Left renal cortex interstitium (tissue), 4 donors: ENCODE measurements around the gene ENTREP3. TPM values are rescaled to one million over a fixed set of nuclear protein-coding genes. Genes with fewer than 3 reads are reported as not detected.
A peak's percentile ranks its signal among the peaks of the same experiment; 100 is the strongest.
"Not testable (repeated sequence)": the region's sequence is repeated elsewhere in the genome, so short reads cannot be mapped to it uniquely, and the experiment has no call there.

Source experiments
- DNase-seq, 4 donors: peaks; one replicate each; pipeline ENCODE4 v3.0.0-alpha.2; 2013; ENCODE audit warnings: low read depth in 4 of 4, low spot score in 2 of 4, missing footprints in 1 of 4
- polyA plus RNA-seq, 4 donors: library from polyadenylated mRNA; unstranded; fragments of 120-200 nt; gene quantifications; one replicate each; pipeline ENCODE4 v1.2.1, GENCODE V29; 2013; ENCODE audit not compliant: insufficient read length in 4 of 4

ENTREP3 gene, protein sequence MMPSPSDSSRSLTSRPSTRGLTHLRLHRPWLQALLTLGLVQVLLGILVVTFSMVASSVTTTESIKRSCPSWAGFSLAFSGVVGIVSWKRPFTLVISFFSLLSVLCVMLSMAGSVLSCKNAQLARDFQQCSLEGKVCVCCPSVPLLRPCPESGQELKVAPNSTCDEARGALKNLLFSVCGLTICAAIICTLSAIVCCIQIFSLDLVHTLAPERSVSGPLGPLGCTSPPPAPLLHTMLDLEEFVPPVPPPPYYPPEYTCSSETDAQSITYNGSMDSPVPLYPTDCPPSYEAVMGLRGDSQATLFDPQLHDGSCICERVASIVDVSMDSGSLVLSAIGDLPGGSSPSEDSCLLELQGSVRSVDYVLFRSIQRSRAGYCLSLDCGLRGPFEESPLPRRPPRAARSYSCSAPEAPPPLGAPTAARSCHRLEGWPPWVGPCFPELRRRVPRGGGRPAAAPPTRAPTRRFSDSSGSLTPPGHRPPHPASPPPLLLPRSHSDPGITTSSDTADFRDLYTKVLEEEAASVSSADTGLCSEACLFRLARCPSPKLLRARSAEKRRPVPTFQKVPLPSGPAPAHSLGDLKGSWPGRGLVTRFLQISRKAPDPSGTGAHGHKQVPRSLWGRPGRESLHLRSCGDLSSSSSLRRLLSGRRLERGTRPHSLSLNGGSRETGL
- 10 to 100 TPM; 18.7 to 34.5 (median 28.5) TPM for polyA plus RNA-seq

DNA sequence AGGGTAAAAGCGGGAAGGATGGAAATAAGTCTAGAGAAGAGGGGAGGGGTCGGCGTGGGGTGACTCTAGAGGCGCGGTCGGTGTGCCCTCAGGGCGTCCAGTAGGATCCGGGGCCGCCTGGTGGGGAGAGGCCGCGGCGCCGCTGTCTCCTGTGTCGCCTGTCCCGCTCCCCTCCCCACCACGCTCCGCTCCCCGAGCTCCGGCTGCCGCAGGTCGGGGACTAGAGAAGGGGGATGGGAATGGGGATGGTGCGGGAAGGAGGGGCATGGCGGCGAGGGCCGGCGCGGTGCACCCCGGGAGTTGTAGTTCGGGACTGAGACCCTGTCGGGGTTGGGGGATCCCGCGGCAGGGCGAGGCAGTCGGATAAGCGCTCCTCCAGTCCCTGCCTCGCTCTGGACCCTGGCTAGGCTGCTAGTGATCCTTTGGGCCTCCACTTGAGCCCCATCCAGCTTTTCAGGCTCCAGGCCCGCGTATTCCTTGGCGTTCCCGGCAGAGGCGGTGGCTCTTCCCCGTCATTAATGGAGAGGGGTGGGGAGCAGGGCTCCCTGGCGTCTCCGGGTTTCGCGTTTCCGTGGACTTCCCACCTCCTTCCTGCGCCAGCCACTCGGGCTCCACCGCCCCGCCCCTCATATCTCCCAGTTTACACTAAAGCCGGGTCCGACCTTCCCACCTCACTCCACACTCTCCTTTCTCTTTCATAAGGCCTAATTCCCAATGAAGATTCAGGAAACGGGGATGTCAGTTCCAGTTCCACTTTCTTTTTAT lies at the start of gene ENTREP3:
Gene ENTREP3, minus strand, starts transcription at position 241 of the 765 bp plus-strand sequence. CDS start 606 bp downstream, outside the sequence.
- DNase-seq = peak in 2 of 4 donors; percentile 82 to 85

- no peak for DNase-seq
These were observed 49.3 kb upstream of the ENTREP3 start for GRCh38 chr1:155304558-155305063.

DNA sequence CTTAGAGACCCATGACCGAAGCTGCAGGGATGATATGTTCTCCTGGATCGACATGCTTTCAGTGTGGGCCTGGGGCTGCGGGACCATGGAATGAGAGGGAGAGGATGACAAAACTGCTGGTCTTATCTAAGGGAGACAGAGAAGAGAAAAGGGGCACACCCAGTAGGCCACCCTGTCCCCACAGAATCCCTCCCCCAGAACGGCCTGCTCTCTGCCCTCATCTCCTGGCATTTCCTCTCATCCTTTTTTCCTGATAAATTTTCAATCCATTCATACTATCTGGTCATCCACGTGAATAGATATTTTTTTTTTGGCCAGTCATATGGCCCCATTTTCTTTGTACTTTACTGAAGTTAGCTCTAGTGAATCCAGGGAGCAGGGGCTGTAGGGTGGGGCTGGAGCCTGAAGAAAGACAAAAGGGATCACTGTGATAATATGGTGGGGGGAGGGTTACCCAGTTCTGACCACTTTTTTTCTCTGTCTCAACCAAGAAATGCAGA lies 46.1 kb upstream of the ENTREP3 start, which contains the start of gene PKLR:
Gene PKLR, minus strand, starts transcription at position 97 of the 500 bp plus-strand sequence. Its CDS starts 43 bp downstream, at position 54.
- DNase-seq = no peak

- DNase-seq = no peak
These were observed 45.5 kb upstream of the ENTREP3 start for GRCh38 chr1:155300553-155301329.

DNA sequence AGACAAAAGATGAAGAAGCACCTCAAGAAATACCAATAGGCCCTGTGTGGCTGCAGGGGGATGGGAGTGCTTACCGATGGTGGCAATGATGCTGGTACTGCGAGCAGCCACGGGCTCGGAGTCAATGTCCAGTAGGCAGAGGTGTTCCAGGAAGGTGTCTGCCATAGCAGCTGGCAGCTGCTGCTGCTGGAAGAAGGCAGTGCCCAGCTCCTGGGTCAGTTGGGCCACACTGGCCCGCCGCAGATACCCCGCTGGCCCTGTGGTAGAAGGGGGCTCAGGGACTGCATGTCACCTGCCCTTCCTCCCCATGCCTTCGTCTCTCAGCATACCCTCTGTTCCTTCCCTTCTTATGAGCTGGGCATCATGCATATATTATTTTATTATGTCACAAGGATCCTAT lies 44.7 kb upstream of the ENTREP3 start:
- DNase-seq = no peak

- DNase-seq = no peak
These were observed 42.1 kb upstream of the ENTREP3 start for GRCh38 chr1:155297384-155297783.

DNA sequence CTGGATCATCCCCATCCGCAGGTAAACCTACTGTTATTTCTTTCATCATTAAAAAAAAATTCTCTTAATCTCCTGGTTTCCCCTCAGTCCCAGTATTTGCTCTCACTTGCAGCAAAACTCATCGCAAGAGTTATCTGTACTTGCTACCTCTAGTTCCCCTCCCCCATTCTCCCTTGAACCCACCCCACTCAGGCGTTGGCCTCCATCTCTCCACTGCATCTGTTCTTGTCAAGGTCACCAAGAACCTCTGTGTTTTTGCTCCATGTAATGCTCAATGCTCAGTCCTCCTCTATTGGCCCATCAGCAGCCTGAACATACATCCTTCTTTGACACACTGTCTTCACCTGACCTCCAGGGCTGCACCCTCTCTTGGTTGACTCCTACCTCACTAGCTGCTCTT lies 41.4 kb upstream of the ENTREP3 start:
- no peak for DNase-seq

DNA sequence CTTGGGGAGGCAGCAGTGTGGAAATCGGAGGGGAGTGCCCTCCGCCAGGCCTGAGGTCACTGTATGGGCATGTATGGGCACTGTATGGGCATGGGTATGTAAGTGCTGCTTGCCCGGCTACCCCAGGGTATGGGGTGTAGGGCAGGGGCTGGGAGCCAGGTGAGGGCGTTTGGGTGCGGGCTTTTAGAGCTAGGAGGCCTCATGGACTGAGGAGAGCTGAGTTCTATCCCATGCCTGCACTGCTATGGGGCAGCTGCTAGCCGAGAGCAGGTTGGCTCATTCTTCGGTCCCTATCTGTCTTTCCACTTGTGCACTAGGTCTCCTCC lies 40.6 kb upstream of the ENTREP3 start:
- no peak for DNase-seq

DNA sequence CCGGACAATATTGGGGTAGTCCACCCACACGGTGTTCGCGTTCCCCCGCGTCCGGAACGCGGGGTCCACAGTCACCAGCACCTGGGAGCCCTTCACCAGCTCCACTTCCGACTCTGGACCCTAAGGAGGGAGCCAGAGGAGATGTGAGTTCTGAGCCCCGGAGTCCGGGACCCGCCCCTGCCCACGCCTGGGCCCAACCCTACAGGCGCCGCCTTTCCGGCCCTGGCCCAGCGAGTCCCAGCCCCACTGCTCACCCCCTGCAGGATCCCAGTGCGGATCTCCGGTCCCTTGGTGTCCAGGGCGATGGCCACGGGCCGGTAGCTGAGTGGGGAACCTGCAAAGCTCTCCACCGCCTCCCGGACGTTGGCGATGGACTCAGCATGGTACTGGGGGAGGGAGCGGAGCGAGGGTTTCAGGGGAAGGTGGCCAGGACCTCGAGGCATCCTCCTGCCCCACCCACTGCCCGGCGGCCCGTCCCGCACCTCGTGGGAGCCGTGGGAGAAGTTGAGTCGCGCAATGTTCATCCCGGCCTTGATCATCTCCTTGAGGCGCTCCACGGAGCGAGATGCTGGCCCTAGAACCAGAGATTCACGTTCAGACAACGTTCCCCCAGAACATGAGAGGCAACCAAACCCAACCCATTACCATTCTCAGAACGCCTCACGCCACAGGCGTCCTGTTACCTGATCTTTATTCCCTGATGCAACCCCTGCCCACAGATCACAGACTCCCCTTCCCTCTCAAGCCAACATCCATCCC lies 40.1 kb upstream of the ENTREP3 start:
- no peak for DNase-seq

- DNase-seq = no peak
These were observed 39.4 kb upstream of the ENTREP3 start for GRCh38 chr1:155294520-155295182.

GRCh38 chr1:155293086-155293749 lies 37.9 kb upstream of the ENTREP3 start:
- no peak for DNase-seq

- not testable (repeated sequence) for DNase-seq
These were observed 35.7 kb upstream of the ENTREP3 start for GRCh38 chr1:155291006-155291405.

DNA sequence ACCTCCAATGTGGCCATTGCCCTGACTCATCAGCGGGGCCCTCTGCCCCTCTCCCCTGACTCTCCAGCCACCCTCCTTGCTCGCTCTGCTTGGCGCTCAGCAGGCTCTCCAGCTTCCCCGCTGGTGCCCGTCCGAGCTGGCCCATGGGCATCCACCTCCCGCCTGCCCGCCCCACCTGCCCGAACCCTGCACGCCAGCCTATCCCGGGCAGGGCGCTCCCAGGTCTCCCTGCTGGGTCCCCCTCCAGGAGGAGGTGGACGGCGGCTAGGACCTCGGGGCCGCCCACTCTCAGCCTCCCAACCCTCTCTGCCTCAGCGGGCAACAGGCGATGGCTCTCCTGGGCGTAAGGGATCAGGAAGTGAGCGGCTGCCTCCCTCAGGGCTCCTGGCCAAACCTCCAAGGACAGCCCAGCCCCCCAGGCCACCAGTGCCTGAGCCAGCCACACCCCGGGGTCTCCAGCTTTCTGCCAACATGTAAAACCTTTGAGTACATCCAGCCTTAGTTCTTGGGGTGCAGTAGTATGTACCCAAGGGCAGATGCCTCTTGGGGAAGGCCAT lies 32.8 kb upstream of the ENTREP3 start:
- DNase-seq = no peak

DNA sequence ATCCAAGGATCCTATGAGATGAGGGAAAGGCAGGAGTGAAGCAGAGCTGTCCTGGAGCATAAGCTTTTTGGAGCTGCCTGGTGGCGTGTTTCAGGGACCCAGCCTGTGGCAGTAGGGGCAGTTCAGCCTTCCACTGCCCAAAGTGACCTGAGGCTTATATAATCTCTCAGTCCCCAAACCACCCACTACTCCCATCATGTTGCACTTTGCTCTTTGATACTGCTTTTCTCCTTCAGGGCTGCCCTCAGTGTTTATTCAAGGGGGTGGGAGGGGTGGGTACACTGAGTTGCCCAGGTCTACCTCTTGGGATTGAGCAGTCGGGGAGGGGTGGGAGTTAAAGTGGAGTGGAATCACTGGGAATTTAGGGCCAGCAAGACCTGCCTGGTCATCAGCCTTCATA lies 31.3 kb upstream of the ENTREP3 start:
- no peak for DNase-seq

- DNase-seq = no peak
These were observed 30.4 kb upstream of the ENTREP3 start for GRCh38 chr1:155285631-155286044.

- no peak for DNase-seq
These were observed 29.8 kb upstream of the ENTREP3 start for GRCh38 chr1:155285063-155285462.

DNA sequence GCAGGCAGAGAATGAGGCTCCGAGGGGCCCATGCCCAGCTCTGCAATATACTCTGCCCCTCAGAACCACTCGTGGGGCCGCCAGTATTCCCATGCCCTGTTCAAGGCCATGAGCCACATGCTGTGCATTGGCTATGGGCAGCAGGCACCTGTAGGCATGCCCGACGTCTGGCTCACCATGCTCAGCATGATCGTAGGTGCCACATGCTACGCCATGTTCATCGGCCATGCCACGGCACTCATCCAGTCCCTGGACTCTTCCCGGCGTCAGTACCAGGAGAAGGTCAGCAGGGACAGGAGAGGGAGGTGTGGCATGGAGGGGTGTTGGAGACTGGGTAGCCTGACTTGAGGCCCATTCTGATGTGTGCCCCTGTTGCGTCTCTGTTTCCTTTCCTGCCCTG lies 29.2 kb upstream of the ENTREP3 start:
- no peak for DNase-seq
